ENCODE data around the gene KIAA1958.

The KIAA1958 gene

GRCh38 chr9:112558978-112559377, 72.4 kb downstream of the KIAA1958 start:
- no peak overlapping the region for H2AK5ac ChIP-seq (ENCODE audit: low read length)
- no peak overlapping the region for H2BK120ac ChIP-seq (ENCODE audit: low read depth, low read length)
- no peak overlapping the region for H4K5ac ChIP-seq (ENCODE audit: low read length)
- no peak overlapping the region for H3K4ac ChIP-seq (ENCODE audit: low read depth, low read length)
- H4K8ac ChIP-seq (ENCODE audit: low read depth, low read length), result no peak overlapping the region
- no peak overlapping the region for H3K56ac ChIP-seq (ENCODE audit: low read length)
- H2BK5ac ChIP-seq (ENCODE audit: low read length), result no peak overlapping the region
- no peak overlapping the region for H3K4me2 ChIP-seq (ENCODE audit: low read length)
- H3K23ac ChIP-seq (ENCODE audit: low read length), result no peak overlapping the region
- no peaks in the 10 kb centered on the region for H3K27me3 ChIP-seq (ENCODE audit: insufficient read depth, low read length, poor library complexity)
- H3K79me1 ChIP-seq (ENCODE audit: low read length), result peaks cover 7% of the 10 kb centered on the region
- WGBS (ENCODE audit: extremely low coverage, insufficient coverage, low lambda C conversion rate), result no CpG with 5 or more reads among the region's 2 CpGs
- H3K79me2 ChIP-seq (ENCODE audit: control insufficient read depth, insufficient read depth, low read length), result peaks cover 15% of the 10 kb centered on the region
- no peak overlapping the region for H3K9ac ChIP-seq (ENCODE audit: low read length)
- H3K18ac ChIP-seq (ENCODE audit: low read length), result no peak overlapping the region
- no peak overlapping the region for H3K27ac ChIP-seq (ENCODE audit: low read depth, low read length)
- DNase-seq, result no peak
- H2BK15ac ChIP-seq (replicated peaks; ENCODE audit: low read depth), result no peak overlapping the region
- no peaks in the 10 kb centered on the region for H3K36me3 ChIP-seq (ENCODE audit: control insufficient read depth, insufficient read depth, low read length)
- no peaks in the 10 kb centered on the region for H3K4me1 ChIP-seq (ENCODE audit: control insufficient read depth, low read depth, low read length)
- no peak overlapping the region for H3K4me3 ChIP-seq (ENCODE audit: low read length)

- Histone ChIP-seq H3K4me1 (ENCODE audit: control insufficient read depth, low read depth, low read length) (no peaks in the 10 kb centered on the region), H3K23ac (ENCODE audit: low read length) (no peak overlapping the region), H3K9ac (ENCODE audit: low read length) (no peak overlapping the region), H3K18ac (ENCODE audit: low read length) (peak overlapping the region; percentile 28), H3K56ac (ENCODE audit: low read length) (no peak overlapping the region), H3K4me2 (ENCODE audit: low read length) (no peak overlapping the region), H3K27ac (ENCODE audit: low read depth, low read length) (no peak overlapping the region), H3K4ac (ENCODE audit: low read depth, low read length) (no peak overlapping the region), H2BK5ac (ENCODE audit: low read length) (no peak overlapping the region), H3K27me3 (ENCODE audit: insufficient read depth, low read length, poor library complexity) (no peaks in the 10 kb centered on the region), H4K5ac (ENCODE audit: low read length) (no peak overlapping the region), H2BK120ac (ENCODE audit: low read depth, low read length) (no peak overlapping the region), H4K8ac (ENCODE audit: low read depth, low read length) (no peak overlapping the region), H3K36me3 (ENCODE audit: control insufficient read depth, insufficient read depth, low read length) (no peaks in the 10 kb centered on the region), H3K79me1 (ENCODE audit: low read length) (peaks cover 6% of the 10 kb centered on the region), H2BK15ac (replicated peaks; ENCODE audit: low read depth) (no peak overlapping the region), H3K79me2 (ENCODE audit: control insufficient read depth, insufficient read depth, low read length) (peaks cover 13% of the 10 kb centered on the region), H2AK5ac (ENCODE audit: low read length) (no peak overlapping the region), H3K4me3 (ENCODE audit: low read length) (no peak overlapping the region)
- WGBS (ENCODE audit: extremely low coverage, insufficient coverage, low lambda C conversion rate), result no CpG with 5 or more reads among the region's 5 CpGs
- no peak for DNase-seq
Observed at GRCh38 chr9:112559629-112560413, 73.2 kb downstream of the KIAA1958 start.

- Histone ChIP-seq H2BK120ac (ENCODE audit: low read depth, low read length) (no peak overlapping the region), H2BK15ac (replicated peaks; ENCODE audit: low read depth) (no peak overlapping the region), H2BK5ac (ENCODE audit: low read length) (no peak overlapping the region), H3K4me2 (ENCODE audit: low read length) (no peak overlapping the region), H3K4ac (ENCODE audit: low read depth, low read length) (no peak overlapping the region), H3K4me1 (ENCODE audit: control insufficient read depth, low read depth, low read length) (no peaks in the 10 kb centered on the region), H3K9ac (ENCODE audit: low read length) (no peak overlapping the region), H3K27me3 (ENCODE audit: insufficient read depth, low read length, poor library complexity) (no peaks in the 10 kb centered on the region), H3K4me3 (ENCODE audit: low read length) (no peak overlapping the region), H2AK5ac (ENCODE audit: low read length) (no peak overlapping the region), H4K5ac (ENCODE audit: low read length) (no peak overlapping the region), H3K79me1 (ENCODE audit: low read length) (peaks cover 3% of the 10 kb centered on the region), H3K56ac (ENCODE audit: low read length) (no peak overlapping the region), H3K23ac (ENCODE audit: low read length) (no peak overlapping the region), H3K79me2 (ENCODE audit: control insufficient read depth, insufficient read depth, low read length) (peaks cover 9% of the 10 kb centered on the region), H4K8ac (ENCODE audit: low read depth, low read length) (no peak overlapping the region), H3K18ac (ENCODE audit: low read length) (no peak overlapping the region), H3K36me3 (ENCODE audit: control insufficient read depth, insufficient read depth, low read length) (no peaks in the 10 kb centered on the region), H3K27ac (ENCODE audit: low read depth, low read length) (no peak overlapping the region)
- WGBS (ENCODE audit: extremely low coverage, insufficient coverage, low lambda C conversion rate), result no CpG with 5 or more reads among the region's 4 CpGs
- DNase-seq, result no peak
Observed at GRCh38 chr9:112562235-112562958, 75.8 kb downstream of the KIAA1958 start.

GRCh38 chr9:112569186-112569585, 82.6 kb downstream of the KIAA1958 start:
- WGBS (ENCODE audit: extremely low coverage, insufficient coverage, low lambda C conversion rate), result no CpG with 5 or more reads among the region's 2 CpGs
- DNase-seq, result no peak
- Histone ChIP-seq H3K79me1 (ENCODE audit: low read length) (peaks cover 11% of the 10 kb centered on the region), H3K56ac (ENCODE audit: low read length) (no peak overlapping the region), H3K9ac (ENCODE audit: low read length) (no peak overlapping the region), H2BK15ac (replicated peaks; ENCODE audit: low read depth) (no peak overlapping the region), H3K79me2 (ENCODE audit: control insufficient read depth, insufficient read depth, low read length) (peaks cover 12% of the 10 kb centered on the region), H4K5ac (ENCODE audit: low read length) (no peak overlapping the region), H3K36me3 (ENCODE audit: control insufficient read depth, insufficient read depth, low read length) (no peaks in the 10 kb centered on the region), H3K4me2 (ENCODE audit: low read length) (no peak overlapping the region), H3K18ac (ENCODE audit: low read length) (no peak overlapping the region), H3K27me3 (ENCODE audit: insufficient read depth, low read length, poor library complexity) (no peaks in the 10 kb centered on the region), H2BK5ac (ENCODE audit: low read length) (no peak overlapping the region), H3K27ac (ENCODE audit: low read depth, low read length) (no peak overlapping the region), H3K23ac (ENCODE audit: low read length) (no peak overlapping the region), H3K4me3 (ENCODE audit: low read length) (no peak overlapping the region), H3K4me1 (ENCODE audit: control insufficient read depth, low read depth, low read length) (peaks cover 2% of the 10 kb centered on the region), H2AK5ac (ENCODE audit: low read length) (no peak overlapping the region), H4K8ac (ENCODE audit: low read depth, low read length) (no peak overlapping the region), H3K4ac (ENCODE audit: low read depth, low read length) (no peak overlapping the region), H2BK120ac (ENCODE audit: low read depth, low read length) (no peak overlapping the region)

- no peak overlapping the region for H4K8ac ChIP-seq (ENCODE audit: low read depth, low read length)
- no peak overlapping the region for H3K56ac ChIP-seq (ENCODE audit: low read length)
- H3K36me3 ChIP-seq (ENCODE audit: control insufficient read depth, insufficient read depth, low read length), result no peaks in the 10 kb centered on the region
- peaks cover 2% of the 10 kb centered on the region for H3K4me1 ChIP-seq (ENCODE audit: control insufficient read depth, low read depth, low read length)
- no peak overlapping the region for H2BK5ac ChIP-seq (ENCODE audit: low read length)
- H2AK5ac ChIP-seq (ENCODE audit: low read length), result no peak overlapping the region
- DNase-seq, result no peak
- no peak overlapping the region for H3K4ac ChIP-seq (ENCODE audit: low read depth, low read length)
- H3K79me1 ChIP-seq (ENCODE audit: low read length), result peaks cover 14% of the 10 kb centered on the region
- WGBS (ENCODE audit: extremely low coverage, insufficient coverage, low lambda C conversion rate), result no CpG with 5 or more reads among the region's 6 CpGs
- H2BK120ac ChIP-seq (ENCODE audit: low read depth, low read length), result no peak overlapping the region
- H3K18ac ChIP-seq (ENCODE audit: low read length), result no peak overlapping the region
- no peak overlapping the region for H3K4me2 ChIP-seq (ENCODE audit: low read length)
- peaks cover 12% of the 10 kb centered on the region for H3K79me2 ChIP-seq (ENCODE audit: control insufficient read depth, insufficient read depth, low read length)
- no peaks in the 10 kb centered on the region for H3K27me3 ChIP-seq (ENCODE audit: insufficient read depth, low read length, poor library complexity)
- H3K9ac ChIP-seq (ENCODE audit: low read length), result no peak overlapping the region
- no peak overlapping the region for H3K27ac ChIP-seq (ENCODE audit: low read depth, low read length)
- no peak overlapping the region for H3K4me3 ChIP-seq (ENCODE audit: low read length)
- no peak overlapping the region for H2BK15ac ChIP-seq (replicated peaks; ENCODE audit: low read depth)
- no peak overlapping the region for H3K23ac ChIP-seq (ENCODE audit: low read length)
- H4K5ac ChIP-seq (ENCODE audit: low read length), result no peak overlapping the region
Observed at GRCh38 chr9:112570671-112571167, 84.1 kb downstream of the KIAA1958 start.

All from mesendoderm (in vitro differentiated cells).